PFSK-1 (cell line): Measurements from ENCODE around the gene FUT7.

Experiments
- POLR2AphosphoS5 ChIP-seq: IDR thresholded peaks from 2 replicates; pipeline ENCODE4 v1.6.1; 2012; ENCODE audit warnings: low read depth, mild to moderate bottlenecking, control low read depth, low read length, moderate library complexity
- SIN3A ChIP-seq: IDR thresholded peaks from 2 replicates; pipeline ENCODE4 v1.6.1; 2012; ENCODE audit warnings: mild to moderate bottlenecking, low read length, moderate library complexity, borderline replicate concordance; ENCODE audit not compliant: insufficient read depth
- TAF1 ChIP-seq: IDR thresholded peaks from 2 replicates; pipeline ENCODE4 v1.6.1; 2012; ENCODE audit warnings: low read length, control low read depth, borderline replicate concordance; ENCODE audit not compliant: insufficient read depth

DNA sequence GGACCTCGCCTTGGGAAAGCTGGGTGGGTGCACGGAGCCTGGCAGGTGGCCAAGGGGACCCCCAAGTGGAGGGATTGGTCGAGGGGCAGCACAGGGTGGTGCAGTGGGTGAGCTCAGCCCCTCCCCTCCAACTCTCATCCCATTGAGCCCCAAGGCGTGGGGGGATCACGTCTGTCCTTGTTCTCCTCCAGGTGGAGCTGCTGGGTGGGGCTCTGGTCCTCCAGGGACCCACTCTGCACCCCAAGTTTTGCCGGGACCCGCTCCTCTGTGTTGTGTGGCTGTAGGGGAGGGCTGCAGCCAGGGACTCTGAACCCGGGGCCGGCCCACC is 3.6 kb upstream of the FUT7 start:
- TF ChIP-seq POLR2AphosphoS5: 0 out of 2 replicates have a peak, but pooled peaks have one; percentile 19
- no peak for TF ChIP-seq SIN3A
- no peak for TF ChIP-seq TAF1
